Activated CD4-positive, alpha-beta memory T cell treated with anti-CD3 and anti-CD28 coated beads, Interleukin-2, amount 10 ng/mL, durations not matched to agents 7 days and 5 days (primary cell): ENCODE measurements around the gene GFOD1. TPM values are rescaled to one million over a fixed set of nuclear protein-coding genes. Genes with fewer than 3 reads are reported as not detected.

Source experiments
- CTCF ChIA-PET: fragments of 350-600 bp; sonication (Branson Sonifier 250); formaldehyde crosslinking; loops from one replicate; lab custom pipeline; 2021; ENCODE audit warnings: antibody characterized with exemption, inconsistent platforms; lab: Charles Lee
- POLR2A ChIA-PET: fragments of 350-600 bp; sonication (Branson Sonifier 250); formaldehyde crosslinking; loops from one replicate; lab custom pipeline; 2021; ENCODE audit warnings: antibody characterized with exemption; lab: Charles Lee
- DNase-seq: peaks from one replicate; pipeline ENCODE4 v3.0.0-alpha.2; 2020
- H3K27ac Mint-ChIP-seq: one replicate; pipeline ENCODE4 v1.8.0; 2021; ENCODE audit warnings: mild to moderate bottlenecking, mixed read lengths
- H3K27me3 Mint-ChIP-seq: one replicate; pipeline ENCODE4 v1.8.0; 2021; ENCODE audit warnings: mixed read lengths
- H3K36me3 Mint-ChIP-seq: one replicate; pipeline ENCODE4 v1.8.0; 2021; ENCODE audit warnings: low read depth, mixed read lengths
- H3K4me1 Mint-ChIP-seq: one replicate; pipeline ENCODE4 v1.8.0; 2021; ENCODE audit warnings: mixed read lengths
- H3K4me3 Mint-ChIP-seq: one replicate; pipeline ENCODE4 v1.8.0; 2021; ENCODE audit warnings: mild to moderate bottlenecking, mixed read lengths
- H3K9me3 Mint-ChIP-seq: one replicate; pipeline ENCODE4 v1.8.0; 2021; ENCODE audit warnings: mixed read lengths
- total RNA-seq, 2 experiments: library from RNA; stranded (reverse); gene quantifications; one replicate each; pipeline ENCODE4 v1.2.3, GENCODE V29; 2021

The GFOD1 gene
- total RNA-seq, 2 experiments from 2014 or later, result 3.0 TPM

GRCh38 chr6:13404892-13405254, 82.5 kb downstream of the GFOD1 start:
- Mint-ChIP-seq H3K27ac (no peak overlapping the region), H3K36me3 (no peaks in the 10 kb centered on the region), H3K9me3 (no peaks in the 10 kb centered on the region), H3K4me1 (peaks cover 5% of the 10 kb centered on the region), H3K27me3 (no peaks in the 10 kb centered on the region), H3K4me3 (no peak overlapping the region)
- no peak for DNase-seq
- POLR2A ChIA-PET, result no interaction called here
- CTCF ChIA-PET, result no interaction called here

- H3K27me3 Mint-ChIP-seq, result no peaks in the 10 kb centered on the region
Measured at GRCh38 chr6:13404228-13404891, 83.0 kb downstream of the GFOD1 start.

GRCh38 chr6:13402711-13403110, 84.7 kb downstream of the GFOD1 start:
- Mint-ChIP-seq H3K36me3 (no peaks in the 10 kb centered on the region), H3K27ac (no peak overlapping the region), H3K9me3 (no peaks in the 10 kb centered on the region), H3K4me3 (no peak overlapping the region), H3K4me1 (peaks cover 5% of the 10 kb centered on the region), H3K27me3 (peaks cover 3% of the 10 kb centered on the region)
- POLR2A ChIA-PET, result no interaction called here
- CTCF ChIA-PET, result no interaction called here
- no peak for DNase-seq

More at GRCh38 chr6:13404228-13404891, 83.0 kb downstream of the GFOD1 start:
- no peaks in the 10 kb centered on the region for H3K36me3 Mint-ChIP-seq
- ChIA-PET POLR2A (no interaction called here), CTCF (no interaction called here)
- H3K9me3 Mint-ChIP-seq, result no peaks in the 10 kb centered on the region
- H3K4me3 Mint-ChIP-seq, result no peak overlapping the region
- DNase-seq, result no peak
- H3K27ac Mint-ChIP-seq, result no peak overlapping the region
- H3K4me1 Mint-ChIP-seq, result peaks cover 5% of the 10 kb centered on the region

GRCh38 chr6:13400772-13401171, 86.6 kb downstream of the GFOD1 start:
- no peak overlapping the region for H3K27ac Mint-ChIP-seq
- H3K36me3 Mint-ChIP-seq, result no peaks in the 10 kb centered on the region
- ChIA-PET CTCF (no interaction called here), POLR2A (no interaction called here)
- H3K4me1 Mint-ChIP-seq, result peaks cover 5% of the 10 kb centered on the region
- H3K9me3 Mint-ChIP-seq, result no peaks in the 10 kb centered on the region
- H3K27me3 Mint-ChIP-seq, result peaks cover 3% of the 10 kb centered on the region
- DNase-seq, result no peak
- H3K4me3 Mint-ChIP-seq, result no peak overlapping the region

- peaks cover 3% of the 10 kb centered on the region for H3K27me3 Mint-ChIP-seq
- POLR2A ChIA-PET, result no interaction called here
- DNase-seq, result no peak
Measured at GRCh38 chr6:13398421-13398994, 88.9 kb downstream of the GFOD1 start.

GRCh38 chr6:13398069-13398381, 89.4 kb downstream of the GFOD1 start:
- Mint-ChIP-seq H3K4me3 (no peak overlapping the region), H3K27me3 (peaks cover 3% of the 10 kb centered on the region), H3K4me1 (peaks cover 5% of the 10 kb centered on the region), H3K27ac (no peak overlapping the region), H3K9me3 (no peaks in the 10 kb centered on the region), H3K36me3 (no peaks in the 10 kb centered on the region)
- ChIA-PET POLR2A (no interaction called here), CTCF (no interaction called here)
- no peak for DNase-seq

More at GRCh38 chr6:13398421-13398994, 88.9 kb downstream of the GFOD1 start:
- Mint-ChIP-seq H3K4me3 (no peak overlapping the region), H3K36me3 (no peaks in the 10 kb centered on the region), H3K9me3 (no peaks in the 10 kb centered on the region), H3K4me1 (peaks cover 5% of the 10 kb centered on the region), H3K27ac (no peak overlapping the region)
- CTCF ChIA-PET, result no interaction called here

- POLR2A ChIA-PET, result no interaction called here
- Mint-ChIP-seq H3K4me1 (peaks cover 5% of the 10 kb centered on the region), H3K9me3 (no peaks in the 10 kb centered on the region), H3K27me3 (peaks cover 3% of the 10 kb centered on the region), H3K4me3 (no peak overlapping the region), H3K27ac (no peak overlapping the region), H3K36me3 (no peaks in the 10 kb centered on the region)
- DNase-seq, result no peak
- CTCF ChIA-PET, result no interaction called here
Measured at GRCh38 chr6:13397359-13398068, 89.9 kb downstream of the GFOD1 start.

- H3K4me1 Mint-ChIP-seq, result peaks cover 5% of the 10 kb centered on the region
- H3K27me3 Mint-ChIP-seq, result peaks cover 3% of the 10 kb centered on the region
- H3K27ac Mint-ChIP-seq, result no peak overlapping the region
- H3K9me3 Mint-ChIP-seq, result no peaks in the 10 kb centered on the region
- no peaks in the 10 kb centered on the region for H3K36me3 Mint-ChIP-seq
- no peak overlapping the region for H3K4me3 Mint-ChIP-seq
- no peak for DNase-seq
- ChIA-PET POLR2A (no interaction called here), CTCF (interaction anchor here (1.2 kb wide), 1 partner anchor 59 kb away, joined by 3 read pairs; no protein-coding TSS in a partner anchor)
Measured at GRCh38 chr6:13396241-13396792, 91.1 kb downstream of the GFOD1 start.

GRCh38 chr6:13395272-13396237, 91.8 kb downstream of the GFOD1 start:
- H3K4me1 Mint-ChIP-seq, result peaks cover 8% of the 10 kb centered on the region
- H3K9me3 Mint-ChIP-seq, result no peaks in the 10 kb centered on the region
- ChIA-PET POLR2A (no interaction called here), CTCF (interaction anchor here (1.2 kb wide), 1 partner anchor 58 kb away, joined by 3 read pairs; no protein-coding TSS in a partner anchor)
- H3K4me3 Mint-ChIP-seq, result no peak overlapping the region
- no peak for DNase-seq
- H3K27me3 Mint-ChIP-seq, result peaks cover 3% of the 10 kb centered on the region
- H3K36me3 Mint-ChIP-seq, result no peaks in the 10 kb centered on the region
- no peak overlapping the region for H3K27ac Mint-ChIP-seq

- Mint-ChIP-seq H3K4me3 (no peak overlapping the region), H3K9me3 (peaks cover 8% of the 10 kb centered on the region), H3K4me1 (peaks cover 7% of the 10 kb centered on the region), H3K27ac (no peak overlapping the region), H3K27me3 (no peaks in the 10 kb centered on the region), H3K36me3 (peaks cover 4% of the 10 kb centered on the region)
- no peak for DNase-seq
- ChIA-PET POLR2A (no interaction called here), CTCF (interaction anchor here (1.4 kb wide), 1 partner anchor 183 kb away, joined by 3 read pairs; no protein-coding TSS in a partner anchor)
Measured at GRCh38 chr6:13392462-13392861, 94.9 kb downstream of the GFOD1 start.

- no peak for DNase-seq
- Mint-ChIP-seq H3K4me3 (no peak overlapping the region), H3K9me3 (peaks cover 8% of the 10 kb centered on the region), H3K27ac (no peak overlapping the region), H3K27me3 (no peaks in the 10 kb centered on the region), H3K4me1 (peaks cover 7% of the 10 kb centered on the region), H3K36me3 (peaks cover 4% of the 10 kb centered on the region)
- CTCF ChIA-PET, result interaction anchor here (0.7 kb wide), 3 partner anchors 74 to 1004 kb away, joined by 3 to 7 read pairs (median 5); no protein-coding TSS in a partner anchor
- POLR2A ChIA-PET, result interaction anchor here (1.0 kb wide), 1 partner anchor 224 kb away, joined by 3 read pairs; the partner anchor contains the start of gene NOL7
Measured at GRCh38 chr6:13391537-13391936, 95.9 kb downstream of the GFOD1 start.

- Mint-ChIP-seq H3K9me3 (peaks cover 8% of the 10 kb centered on the region), H3K27me3 (no peaks in the 10 kb centered on the region), H3K27ac (no peak overlapping the region), H3K4me1 (peaks cover 7% of the 10 kb centered on the region), H3K36me3 (peaks cover 4% of the 10 kb centered on the region), H3K4me3 (no peak overlapping the region)
- ChIA-PET POLR2A (no interaction called here), CTCF (no interaction called here)
- DNase-seq, result peak; percentile 26
Measured at GRCh38 chr6:13390658-13391057, 96.7 kb downstream of the GFOD1 start.
